CD4-positive, alpha-beta T cell treated with Interleukin-1 beta for 1 hour (primary cell): ENCODE results near the gene UCP2.
A peak's percentile ranks its signal among the peaks of the same experiment; 100 is the strongest.

Source experiments
- DNase-seq, 2 donors: peaks; one replicate each; pipeline ENCODE4 v3.0.0-alpha.2; 2020 to 2022

The UCP2 gene

DNA sequence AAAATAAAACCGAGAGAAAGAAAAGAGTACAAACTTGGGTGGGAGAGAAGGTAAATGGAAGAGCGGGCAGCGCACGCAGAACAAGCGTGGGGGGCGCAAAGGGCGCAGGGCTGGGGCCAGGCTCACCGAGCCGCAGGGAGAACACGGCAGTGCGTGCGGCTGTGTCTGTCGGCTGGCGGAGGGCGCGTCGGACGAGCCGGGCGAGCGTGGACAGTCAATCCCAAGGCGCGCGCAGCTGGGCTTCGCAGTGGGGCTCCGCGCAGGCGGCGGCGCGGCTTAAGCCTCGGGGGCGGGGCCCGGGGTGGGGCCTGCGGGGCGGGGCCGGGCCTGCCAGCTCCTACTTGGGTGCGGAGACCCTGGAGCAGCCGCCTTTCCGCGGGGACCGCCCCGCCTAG lies at the start of gene UCP2:
Gene UCP2 (minus strand): TSS at position 249 of the 395 bp plus-strand sequence. CDS start 4,465 bp downstream, outside the sequence.
- DNase-seq = peak; percentile 88 to 89

GRCh38 chr11:74030723-74031676 lies 48.4 kb upstream of the UCP2 start:
- DNase-seq = no peak

- DNase-seq = peak in 1 of 2 donors; percentile 53
Measured at GRCh38 chr11:74025467-74026166, 43.0 kb upstream of the UCP2 start.

DNA sequence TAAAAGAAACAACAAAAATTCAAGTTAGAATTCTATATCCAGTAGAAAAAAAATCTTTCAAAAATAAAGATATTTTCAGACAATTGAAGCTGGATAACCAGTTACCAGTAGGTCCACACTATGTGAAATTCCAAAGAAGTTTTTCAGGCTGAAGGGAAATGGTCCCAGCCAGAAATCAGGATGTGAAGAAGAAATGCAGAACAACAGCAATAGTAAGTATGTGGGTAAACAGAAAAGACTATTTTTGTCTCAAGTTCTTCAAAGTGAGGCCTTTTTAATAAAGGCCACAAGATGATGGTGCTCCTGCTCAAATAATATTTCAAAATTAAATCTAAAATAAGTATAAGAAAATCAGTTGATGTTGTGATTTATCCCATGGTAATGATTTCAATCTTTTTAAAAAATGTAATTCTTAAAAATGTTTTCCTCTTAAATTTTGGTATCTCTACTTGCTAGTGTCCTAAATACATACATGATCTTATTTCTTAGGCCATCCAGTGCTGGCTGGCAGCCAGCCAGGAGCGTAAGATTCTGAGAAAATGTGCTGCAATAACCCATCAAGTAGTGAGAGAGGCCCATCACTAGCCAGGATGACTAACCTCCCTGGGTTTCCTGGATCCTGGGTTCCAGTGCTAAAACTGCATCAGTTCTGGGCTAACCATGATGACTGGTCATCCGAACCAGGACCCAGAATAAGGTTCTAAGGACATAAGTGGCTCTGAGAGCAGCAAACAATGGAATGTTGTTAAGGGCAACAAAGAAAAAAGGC lies 41.8 kb upstream of the UCP2 start:
- peak in 1 of 2 donors; percentile 54 for DNase-seq

GRCh38 chr11:74023276-74023675 lies 40.6 kb upstream of the UCP2 start:
- DNase-seq = no peak

GRCh38 chr11:74022546-74022945 lies 39.9 kb upstream of the UCP2 start:
- no peak for DNase-seq

GRCh38 chr11:74021998-74022397 lies 39.4 kb upstream of the UCP2 start:
- DNase-seq = no peak

DNA sequence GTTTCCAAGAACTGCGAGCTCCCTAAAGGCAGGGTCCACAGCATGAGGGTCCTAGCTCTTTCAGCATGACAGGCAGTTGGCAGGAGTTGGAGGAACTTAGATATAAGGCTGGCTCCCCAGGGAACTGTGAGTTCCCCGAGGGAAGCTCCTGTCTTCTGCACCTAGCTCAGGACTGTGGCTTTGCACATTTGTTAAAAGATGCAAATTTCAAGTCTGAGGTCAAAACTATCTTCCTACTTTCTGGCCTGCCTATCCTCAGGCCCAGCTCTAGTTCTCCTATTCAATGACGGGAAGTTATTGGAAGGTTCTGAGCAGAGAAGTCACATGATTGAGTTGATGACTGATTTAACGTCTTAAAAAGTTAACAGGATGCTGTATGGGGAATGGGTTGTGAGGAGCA lies 37.9 kb upstream of the UCP2 start:
- peak in 1 of 2 donors; percentile 18 for DNase-seq

DNA sequence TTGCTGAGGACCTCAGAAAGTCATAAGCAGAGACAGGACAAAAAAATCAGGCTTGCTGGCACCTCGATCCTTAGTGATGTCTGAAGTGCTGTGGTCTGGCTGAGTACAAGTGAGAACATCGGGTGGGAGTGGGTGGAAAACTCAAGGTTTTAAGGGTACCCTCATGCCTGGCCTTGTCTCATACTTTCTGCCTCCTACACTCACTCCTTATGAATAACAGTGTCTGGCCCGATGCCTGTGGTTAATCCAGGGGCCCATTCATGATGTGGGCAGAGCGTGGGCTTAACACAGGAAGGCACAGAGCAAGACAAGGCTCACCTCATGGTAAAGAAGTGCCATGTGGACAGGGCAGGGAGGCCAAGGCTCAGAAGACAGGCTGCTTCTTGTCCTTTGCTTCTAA lies 37.2 kb upstream of the UCP2 start:
- no peak for DNase-seq

DNA sequence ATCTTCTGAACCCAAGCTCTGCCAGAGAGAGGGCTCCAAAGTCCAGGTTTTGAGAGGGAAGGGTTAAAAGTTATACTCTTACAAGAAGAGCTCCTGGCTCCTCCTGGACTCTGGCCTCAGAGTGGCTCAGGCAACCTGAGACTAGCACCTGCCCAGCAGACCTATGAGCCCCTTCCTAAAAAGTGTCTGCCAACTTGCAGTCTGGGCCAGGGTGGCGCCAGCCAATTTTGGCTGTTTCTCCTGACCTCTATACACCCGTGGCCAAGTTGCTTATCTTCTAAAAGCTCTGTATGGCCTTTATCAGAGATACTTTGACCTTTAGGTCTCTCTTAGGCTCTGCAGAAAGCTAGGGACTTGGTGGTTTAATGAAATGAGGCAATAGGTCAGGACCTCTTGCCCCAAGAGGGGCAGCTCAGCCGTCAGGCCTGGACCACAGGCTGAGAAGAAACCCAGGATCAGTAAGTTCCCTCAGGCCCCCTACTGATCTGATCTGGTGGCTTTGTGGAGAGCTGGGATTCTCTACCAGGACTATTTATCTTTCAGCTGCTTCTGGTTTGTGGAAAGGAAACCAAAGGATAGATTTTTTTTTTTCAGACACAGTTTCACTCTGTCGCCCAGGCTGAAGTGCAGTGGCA lies 36.6 kb upstream of the UCP2 start:
- no peak for DNase-seq

- peak in 1 of 2 donors; percentile 61 for DNase-seq
Measured at GRCh38 chr11:74018331-74019005, 35.8 kb upstream of the UCP2 start.

DNA sequence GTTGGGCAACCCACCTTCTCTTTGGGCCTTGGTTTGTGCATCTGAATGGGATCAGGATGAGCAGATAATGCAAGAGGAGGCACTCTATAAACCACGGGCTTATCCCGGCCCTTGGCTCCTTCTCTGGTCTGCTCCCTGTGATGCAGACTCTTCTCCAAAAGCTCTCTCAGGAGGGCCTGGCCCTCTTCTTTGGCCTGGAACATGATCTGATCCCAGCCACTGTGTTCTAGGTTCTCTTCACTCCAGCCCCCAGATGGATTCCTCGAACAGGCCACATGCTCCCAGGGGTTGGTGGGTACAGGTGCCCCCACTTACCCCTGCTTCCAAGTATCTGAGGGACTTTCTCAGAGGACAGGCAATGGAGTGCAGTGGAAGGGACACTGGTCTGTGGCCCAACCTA lies 35.0 kb upstream of the UCP2 start:
- no peak for DNase-seq

DNA sequence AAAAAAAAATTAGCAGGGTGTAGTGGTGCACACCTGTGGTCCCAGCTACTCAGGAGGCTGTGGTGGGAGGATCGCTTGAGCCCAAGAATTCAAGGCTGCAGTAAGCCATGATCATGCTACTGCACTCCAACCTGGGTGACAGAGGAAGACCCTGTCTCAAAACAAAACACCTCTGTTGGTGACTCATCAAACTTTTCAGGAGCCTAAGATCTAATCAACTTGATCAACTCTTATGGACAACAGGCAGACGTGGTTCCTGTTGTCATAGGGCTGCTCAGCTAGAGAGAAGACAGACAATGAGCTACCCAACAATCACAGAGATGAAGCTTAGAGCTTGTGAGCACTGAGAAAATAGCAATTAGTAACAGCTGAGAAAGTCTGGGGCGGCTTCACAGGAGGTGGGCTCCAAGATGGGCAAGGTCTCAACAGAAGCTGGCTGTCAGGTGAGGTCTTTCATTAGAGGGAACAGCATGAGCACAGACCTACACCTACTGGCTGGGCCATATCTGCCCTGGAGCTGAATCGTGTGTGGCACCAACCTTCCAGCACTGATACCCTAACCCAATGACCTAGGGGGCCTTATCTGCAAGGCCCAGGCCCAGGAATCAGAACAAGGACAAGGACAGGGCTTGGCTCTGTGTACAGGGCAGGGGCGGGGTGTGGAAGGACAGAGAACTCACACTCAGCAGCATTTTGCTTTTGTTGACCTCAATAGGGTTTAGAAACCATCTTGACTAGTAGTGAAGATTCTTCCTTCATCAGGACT lies 33.5 kb upstream of the UCP2 start:
- no peak for DNase-seq

DNA sequence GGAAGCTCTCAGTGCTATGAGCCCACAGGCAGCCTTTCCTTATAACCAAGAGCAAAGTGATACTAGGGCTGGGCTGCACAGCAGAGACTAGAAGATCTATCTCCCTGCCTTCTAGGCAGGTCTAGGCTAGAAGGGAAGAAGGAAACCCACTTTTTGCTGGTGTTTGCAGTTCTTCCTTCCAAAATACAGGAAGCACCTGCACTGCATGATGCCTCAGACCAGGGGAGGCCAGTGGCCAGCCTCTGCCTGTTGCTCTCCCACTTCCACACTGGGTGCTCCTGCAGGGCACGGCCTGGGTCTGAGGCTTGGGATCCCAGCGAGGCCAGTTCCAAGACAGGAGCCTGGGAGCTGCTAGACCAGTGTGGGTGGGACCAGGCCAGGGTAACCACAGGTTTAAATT lies 32.2 kb upstream of the UCP2 start:
- no peak for DNase-seq

DNA sequence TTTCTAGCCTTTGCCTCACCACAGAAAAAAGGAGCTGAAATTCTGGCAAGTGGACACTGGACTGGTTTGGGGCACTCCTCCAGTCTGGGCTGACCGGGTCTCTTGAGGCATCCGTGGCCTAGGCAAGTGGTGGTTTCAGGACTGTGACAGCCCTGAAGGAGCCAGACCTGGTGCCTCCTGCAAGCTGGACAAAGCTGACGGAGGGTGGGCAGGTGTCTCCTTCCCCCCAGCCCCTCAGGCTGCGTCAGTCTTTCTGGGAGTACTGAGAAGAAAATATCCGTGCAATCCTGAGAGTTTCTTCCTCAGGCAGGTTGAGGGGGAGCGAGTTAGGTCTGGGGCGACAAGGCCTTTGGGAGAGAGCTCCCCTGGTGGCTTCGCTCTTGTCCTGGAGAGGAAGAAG lies 30.5 kb upstream of the UCP2 start:
- no peak for DNase-seq

GRCh38 chr11:74012074-74012809 lies 29.6 kb upstream of the UCP2 start:
- no peak for DNase-seq

- DNase-seq = peak; percentile 69 to 70
Measured at GRCh38 chr11:74011360-74012073, 28.9 kb upstream of the UCP2 start.

DNA sequence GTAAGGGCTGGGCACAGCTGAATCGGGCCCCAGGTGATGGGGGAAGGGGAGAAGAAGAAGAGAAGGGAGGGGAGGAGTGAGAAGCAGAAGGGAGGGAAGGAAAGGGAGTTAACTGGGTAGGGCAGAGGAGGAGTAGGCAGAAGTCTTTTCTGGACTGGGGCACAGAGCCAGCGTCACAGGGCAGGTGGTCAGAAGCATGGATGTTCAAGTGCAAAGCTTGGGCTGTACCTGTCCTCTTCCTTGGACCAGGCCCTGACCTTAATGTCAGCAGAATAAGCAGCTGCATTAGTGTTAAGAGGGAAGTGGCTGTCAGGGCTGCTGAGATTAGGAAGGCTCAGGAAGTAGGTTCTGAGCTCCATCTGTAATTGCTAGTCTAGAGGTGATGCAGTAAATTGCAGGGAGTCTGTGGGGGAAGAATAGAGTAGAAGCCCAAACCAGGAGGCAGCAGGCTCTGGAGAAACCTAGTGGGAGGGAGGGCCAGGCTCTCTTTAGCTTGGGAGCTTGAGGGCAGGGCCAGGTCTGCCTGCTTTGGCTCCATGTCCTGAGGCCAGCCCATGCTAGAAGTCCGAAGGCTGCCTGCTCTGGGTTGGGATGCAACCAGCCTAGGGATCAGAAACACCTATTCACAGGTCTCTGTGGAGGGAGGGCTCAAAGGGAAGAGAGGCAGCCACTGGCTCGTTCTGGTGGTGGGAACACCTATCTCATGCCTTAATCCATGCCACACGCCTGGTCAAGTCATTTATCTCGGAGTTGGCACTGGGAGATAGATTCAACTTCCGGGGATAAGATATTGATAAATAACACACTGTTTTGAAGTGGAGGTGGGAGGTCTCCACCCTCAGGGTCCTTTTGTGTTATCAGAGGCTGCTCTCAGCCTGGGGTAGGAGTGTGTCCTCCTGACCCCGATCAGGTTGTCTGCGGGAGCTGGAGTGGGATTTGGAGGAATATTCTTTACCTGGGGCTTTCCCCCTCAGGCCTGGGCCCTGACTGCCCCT lies 28.0 kb upstream of the UCP2 start:
- DNase-seq = no peak
